Right renal cortex interstitium (tissue), 3 donors: ENCODE measurements around the gene ATG7. TPM values are rescaled to one million over a fixed set of nuclear protein-coding genes. Genes with fewer than 3 reads are reported as not detected.

Experiments
- DNase-seq, 3 donors: peaks; one replicate each; pipeline ENCODE4 v3.0.0-alpha.2; 2013; ENCODE audit warnings: low read depth in 3 of 3, low spot score in 2 of 3
- polyA plus RNA-seq, 3 donors: library from polyadenylated mRNA; unstranded; fragments of 120-200 nt; gene quantifications; one replicate each; pipeline ENCODE4 v1.2.1, GENCODE V29; 2013; ENCODE audit not compliant: insufficient read length in 3 of 3

Gene ATG7
- polyA plus RNA-seq, 3 donors, result 26.9 to 27.3 (median 27.1) TPM

GRCh38 chr3:11602239-11602840, 330.1 kb downstream of the ATG7 start:
- no peak for DNase-seq

GRCh38 chr3:11602886-11603527, 330.8 kb downstream of the ATG7 start:
- no peak for DNase-seq

GRCh38 chr3:11603628-11604027, 331.4 kb downstream of the ATG7 start:
- no peak for DNase-seq

- DNase-seq, result no peak
Measured at GRCh38 chr3:11604139-11604892, 332.1 kb downstream of the ATG7 start.

GRCh38 chr3:11605398-11605797, 333.2 kb downstream of the ATG7 start:
- DNase-seq, result no peak

- DNase-seq, result no peak
Measured at GRCh38 chr3:11606090-11606784, 334.0 kb downstream of the ATG7 start.

- no peak for DNase-seq
Measured at GRCh38 chr3:11606865-11607440, 334.8 kb downstream of the ATG7 start.

Other genes with a start within 250 kb of the ATG7 start
- gene HRH1, start 117.9 kb upstream of the ATG7 start, polyA plus RNA-seq, result 1 to 10 TPM; 2.3 to 2.7 (median 2.3) TPM